ENCODE measurements around the gene RAB17. TPM values are rescaled to one million over a fixed set of nuclear protein-coding genes. Genes with fewer than 3 reads are reported as not detected.
A peak's percentile ranks its signal among the peaks of the same experiment; 100 is the strongest.

The RAB17 gene
- total RNA-seq, 1 donor from 2014 or later: 6.1 TPM

DNA sequence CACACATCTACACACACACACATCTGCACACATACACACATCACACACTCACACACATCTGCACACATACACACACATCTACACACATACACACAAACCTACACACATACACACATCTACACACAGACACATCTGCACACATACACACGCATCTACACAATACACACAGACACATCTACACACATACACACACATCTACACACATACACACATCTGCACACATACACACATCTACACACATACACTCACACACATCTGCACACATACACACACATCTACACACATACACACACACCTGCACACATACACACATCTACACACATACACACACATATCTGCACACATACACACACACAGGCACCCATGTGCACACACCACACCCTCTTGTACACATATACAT lies 24.6 kb downstream of the RAB17 start:
- H3K4me3 ChIP-seq (ENCODE audit: low read depth, low read length): no peak overlapping the region
- no peak for DNase-seq (ENCODE audit: low read depth)
- no peak for TF ChIP-seq CTCF (conservative IDR thresholded peaks at IDR 0.05; ENCODE audit: low read depth, low read length)

- TF ChIP-seq CTCF (conservative IDR thresholded peaks at IDR 0.05; ENCODE audit: low read depth, low read length): no peak
- H3K4me3 ChIP-seq (ENCODE audit: low read depth, low read length): no peak overlapping the region
- DNase-seq (ENCODE audit: low read depth): no peak
Measured at GRCh38 chr2:237564526-237565131, 25.9 kb downstream of the RAB17 start.

DNA sequence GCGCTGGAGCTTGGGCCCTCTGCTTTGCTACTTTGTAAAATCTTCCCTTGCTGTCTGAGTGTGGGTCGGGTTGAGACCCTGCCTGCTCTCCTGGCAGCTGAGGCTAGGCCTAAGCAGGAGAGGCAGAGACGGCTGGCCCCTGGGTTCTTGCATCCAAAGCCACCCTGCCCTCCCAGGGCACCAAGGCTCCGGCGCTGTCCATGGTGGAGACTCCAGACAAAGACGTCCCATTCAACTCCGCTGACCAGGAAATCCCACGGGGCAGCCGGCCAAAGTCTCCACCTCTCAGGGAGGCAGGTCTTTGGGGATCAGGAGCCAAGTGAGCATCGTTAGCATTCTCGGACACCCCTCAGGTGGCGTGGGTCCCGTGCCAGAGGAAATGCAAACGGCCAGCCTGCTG lies 26.7 kb downstream of the RAB17 start:
- no peak for TF ChIP-seq CTCF (conservative IDR thresholded peaks at IDR 0.05; ENCODE audit: low read depth, low read length)
- no peak for DNase-seq (ENCODE audit: low read depth)
- H3K4me3 ChIP-seq (ENCODE audit: low read depth, low read length): no peak overlapping the region

- no peak for TF ChIP-seq CTCF (conservative IDR thresholded peaks at IDR 0.05; ENCODE audit: low read depth, low read length)
- H3K4me3 ChIP-seq (ENCODE audit: low read depth, low read length): no peak overlapping the region
- no peak for DNase-seq (ENCODE audit: low read depth)
Measured at GRCh38 chr2:237561221-237561620, 29.3 kb downstream of the RAB17 start.

- no peak for TF ChIP-seq CTCF (conservative IDR thresholded peaks at IDR 0.05; ENCODE audit: low read depth, low read length)
- peak; percentile 50 for DNase-seq (ENCODE audit: low read depth)
- H3K4me3 ChIP-seq (ENCODE audit: low read depth, low read length): no peak overlapping the region
Measured at GRCh38 chr2:237558961-237559641, 31.4 kb downstream of the RAB17 start.

DNA sequence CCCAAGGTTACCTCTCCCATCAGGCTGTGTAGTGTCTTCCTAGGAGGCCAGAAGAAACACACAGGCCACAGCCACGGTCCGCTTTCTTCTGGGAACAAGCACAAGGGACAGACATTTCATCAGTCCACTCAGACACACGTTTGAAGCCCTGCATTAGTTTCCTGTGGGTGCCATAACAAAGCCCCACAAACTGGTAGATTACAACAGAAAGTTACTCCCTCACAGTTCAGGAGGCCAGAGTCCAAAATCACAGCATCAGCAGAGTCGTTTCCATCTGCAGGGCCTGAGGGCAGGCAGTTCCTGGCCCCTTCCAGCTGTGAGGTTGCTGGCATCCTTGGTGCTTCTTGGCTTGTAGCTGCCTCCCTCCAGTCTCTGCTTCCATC lies 32.9 kb downstream of the RAB17 start:
- TF ChIP-seq CTCF (conservative IDR thresholded peaks at IDR 0.05; ENCODE audit: low read depth, low read length): no peak
- DNase-seq (ENCODE audit: low read depth): no peak
- H3K4me3 ChIP-seq (ENCODE audit: low read depth, low read length): no peak overlapping the region

Measured in epithelial cell of proximal tubule (primary cell).